Stimulated activated CD8-positive, alpha-beta memory T cell treated with anti-CD3 and anti-CD28 coated beads, Interleukin-15, amount 100 ng/mL, for 4 hours (primary cell): ENCODE data around the gene ARL6IP1.
"Not testable (repeated sequence)": the region's sequence is repeated elsewhere in the genome, so short reads cannot be mapped to it uniquely, and the experiment has no call there.

Experiments used
- DNase-seq, 2 donors: peaks; one replicate each; pipeline ENCODE4 v3.0.0-alpha.2; 2020; ENCODE audit warnings: low read depth in 2 of 2

The ARL6IP1 gene

DNA sequence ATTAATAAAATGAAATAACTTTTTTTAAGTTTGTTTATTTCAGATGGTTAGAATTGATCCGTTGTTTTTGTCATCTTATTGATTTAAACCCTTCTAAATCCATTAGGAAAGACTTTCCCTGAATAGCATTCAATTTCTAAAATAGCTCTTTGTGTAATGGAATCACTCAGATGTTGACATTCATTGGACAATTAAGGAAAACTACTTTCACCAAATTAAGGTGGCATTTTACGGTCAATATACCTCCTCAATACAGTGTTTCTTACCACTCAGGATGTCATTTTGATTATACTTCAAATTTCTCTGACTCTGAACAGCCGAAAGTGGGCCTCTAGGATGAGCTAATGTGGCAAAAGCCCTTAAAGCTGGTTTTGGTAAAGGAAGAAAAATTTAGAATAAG is 1.8 kb downstream of the ARL6IP1 start:
- DNase-seq: no peak

DNA sequence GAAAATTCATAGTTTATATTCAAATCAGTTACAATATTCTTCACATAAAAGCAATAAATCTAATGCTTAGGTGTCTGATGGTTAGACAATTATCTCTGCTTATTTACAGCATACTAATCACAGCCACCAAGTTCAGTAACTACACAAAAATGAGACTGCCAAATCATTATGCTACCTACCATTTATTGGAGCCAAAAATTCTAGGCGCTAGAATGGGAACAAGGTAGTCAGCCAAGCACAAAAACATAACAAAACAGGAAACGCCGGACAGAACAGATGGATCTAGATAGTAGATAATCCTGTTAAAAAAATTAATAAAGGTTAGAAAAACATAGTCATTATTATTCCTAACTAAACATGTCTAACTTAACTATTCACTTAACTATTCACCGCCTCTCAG is 3.6 kb downstream of the ARL6IP1 start:
- DNase-seq: no peak

DNA sequence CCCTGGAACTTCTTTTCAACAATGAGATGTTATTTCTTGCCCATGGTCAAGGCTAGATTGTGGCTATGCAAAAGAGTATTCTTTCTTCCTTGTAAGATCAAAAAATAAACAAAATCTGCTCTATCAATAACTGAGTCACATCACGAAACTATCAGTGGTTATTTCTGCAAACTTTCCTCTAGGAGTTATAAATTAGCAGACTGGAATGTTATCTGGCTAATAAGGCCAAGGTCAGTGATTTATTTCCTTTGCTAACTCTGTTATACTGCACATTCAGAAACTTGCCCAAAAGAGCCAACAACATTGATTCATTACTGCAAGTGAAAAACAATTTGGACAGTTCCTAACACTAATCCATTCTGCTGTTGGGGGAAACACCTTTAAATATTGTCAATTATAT is 5.0 kb downstream of the ARL6IP1 start:
- DNase-seq: no peak

- no peak for DNase-seq
These were observed 8.4 kb downstream of the ARL6IP1 start for GRCh38 chr16:18792836-18793433.

DNA sequence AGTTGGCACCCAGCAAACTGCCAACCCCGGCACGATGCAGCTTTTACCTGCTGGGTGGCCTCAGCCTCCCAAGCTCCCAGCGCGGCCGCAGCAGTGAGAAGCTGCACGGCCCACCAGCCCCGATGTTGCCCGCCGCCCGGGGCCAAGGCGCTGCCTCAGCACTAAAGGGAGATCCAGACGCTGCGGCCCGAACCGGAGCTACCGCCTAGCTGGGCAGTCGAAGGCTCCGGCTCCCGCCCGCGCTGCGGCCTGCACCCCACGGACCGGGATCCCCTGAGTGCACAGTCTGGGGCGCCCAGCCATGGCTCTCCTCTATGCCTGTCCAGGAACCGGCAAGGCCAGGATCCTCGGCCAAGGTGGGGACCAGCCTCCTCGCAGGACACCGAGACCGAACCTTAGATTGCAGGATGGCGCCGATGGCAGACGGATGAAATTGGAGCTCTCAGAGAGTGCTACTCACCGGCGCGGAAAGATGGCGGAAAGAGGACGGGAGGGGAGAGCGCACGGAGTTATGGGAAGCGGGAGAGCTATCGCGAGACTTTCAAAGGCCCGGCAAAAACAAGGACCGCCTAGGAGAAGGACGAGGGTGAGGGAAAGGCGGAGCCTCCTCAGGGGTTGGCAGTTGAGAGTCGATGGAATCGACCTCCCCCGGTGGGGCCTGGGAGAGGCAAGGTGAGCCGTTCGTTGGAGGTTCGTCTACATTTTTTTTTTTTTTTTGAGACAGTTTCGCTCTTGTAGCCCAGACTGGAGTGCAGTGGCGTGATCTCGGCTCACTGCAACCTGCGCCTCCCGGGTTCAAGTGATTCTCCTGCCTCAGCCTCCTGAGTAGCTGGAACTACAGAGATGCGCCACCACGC is 11.3 kb downstream of the ARL6IP1 start, which contains the start of gene RPS15A:
Gene RPS15A (minus strand): TSS at position 485 of the 857 bp plus-strand sequence. CDS start 1,221 bp downstream, outside the sequence.
- peak; percentile 79 to 91 for DNase-seq

DNA sequence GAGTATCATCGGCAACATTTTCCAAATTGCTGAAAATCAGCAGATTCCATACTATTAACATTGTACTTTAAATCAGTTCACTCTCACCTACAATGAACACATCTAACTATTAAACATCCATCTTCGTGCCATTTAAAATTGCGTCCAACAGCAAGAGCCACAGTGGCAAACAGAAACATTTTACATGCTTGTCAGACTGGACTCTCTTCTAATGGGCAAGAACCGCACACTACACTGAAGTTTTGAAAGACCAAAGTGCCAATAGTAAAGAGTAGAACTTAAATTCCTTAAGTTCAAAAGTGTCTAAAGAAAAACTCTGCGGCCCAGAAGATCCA is 11.9 kb downstream of the ARL6IP1 start:
- no peak for DNase-seq

DNA sequence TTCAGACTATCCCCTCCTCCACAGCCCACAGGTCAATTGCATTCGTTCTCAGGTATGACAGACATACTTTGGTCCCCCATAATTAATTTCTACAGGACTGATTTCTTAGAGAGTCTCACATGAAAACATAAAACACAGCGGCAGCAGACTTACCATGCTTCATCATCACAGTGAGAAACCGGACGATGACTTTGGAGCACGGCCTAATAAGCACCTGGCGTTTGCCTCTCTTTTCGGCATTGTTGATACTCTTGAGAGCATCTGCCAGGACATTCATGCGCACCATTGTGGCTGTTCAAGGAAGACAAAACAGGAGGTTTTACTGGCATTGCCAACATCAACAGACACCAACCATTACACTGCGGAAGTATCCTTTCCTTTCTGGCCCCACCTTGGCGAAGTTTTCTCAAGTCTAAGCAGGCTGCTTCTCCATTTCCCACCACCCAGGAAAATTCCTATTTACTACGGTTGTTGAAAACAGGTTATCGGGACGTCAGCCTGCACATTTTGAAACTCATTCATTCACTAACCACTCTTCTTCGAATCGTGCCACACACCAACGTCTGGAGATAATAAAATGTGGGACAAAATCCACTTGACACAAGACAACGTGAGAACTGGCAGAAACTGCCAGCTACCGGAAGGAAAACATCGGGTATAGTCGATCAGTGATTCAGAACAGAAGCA is 12.4 kb downstream of the ARL6IP1 start:
- DNase-seq: no peak

DNA sequence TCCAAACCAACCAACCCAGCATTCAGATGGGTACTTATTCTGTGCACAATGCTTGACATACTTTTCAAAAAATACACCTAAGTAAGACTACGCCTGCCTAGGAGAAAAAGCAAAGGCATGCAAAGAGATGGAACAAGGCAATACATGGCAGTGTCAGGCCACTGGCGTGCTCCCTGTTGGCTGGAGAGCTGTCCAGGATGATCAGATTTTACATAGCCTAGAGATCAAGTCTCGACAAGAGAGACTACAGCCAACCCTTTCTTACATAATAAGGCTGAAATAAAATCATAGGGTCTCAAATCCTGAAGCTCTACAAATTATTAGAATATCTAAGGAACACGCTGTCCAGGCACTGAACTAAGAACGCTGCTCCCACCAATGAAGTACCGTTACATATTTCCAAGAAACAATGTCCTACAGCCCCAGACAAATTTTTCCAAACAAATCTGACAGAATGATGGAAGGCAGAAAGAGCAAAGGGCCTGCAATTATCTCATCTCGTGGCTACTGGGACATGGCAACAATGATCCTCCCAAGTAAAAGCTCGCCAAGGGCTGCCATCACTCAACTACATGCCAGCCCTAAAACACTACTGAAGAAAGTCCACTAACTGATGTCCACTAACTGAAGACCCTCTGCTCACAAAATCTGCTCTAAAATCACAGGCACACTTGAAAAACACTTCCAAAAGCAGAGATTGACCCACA is 16.3 kb downstream of the ARL6IP1 start:
- DNase-seq: no peak

DNA sequence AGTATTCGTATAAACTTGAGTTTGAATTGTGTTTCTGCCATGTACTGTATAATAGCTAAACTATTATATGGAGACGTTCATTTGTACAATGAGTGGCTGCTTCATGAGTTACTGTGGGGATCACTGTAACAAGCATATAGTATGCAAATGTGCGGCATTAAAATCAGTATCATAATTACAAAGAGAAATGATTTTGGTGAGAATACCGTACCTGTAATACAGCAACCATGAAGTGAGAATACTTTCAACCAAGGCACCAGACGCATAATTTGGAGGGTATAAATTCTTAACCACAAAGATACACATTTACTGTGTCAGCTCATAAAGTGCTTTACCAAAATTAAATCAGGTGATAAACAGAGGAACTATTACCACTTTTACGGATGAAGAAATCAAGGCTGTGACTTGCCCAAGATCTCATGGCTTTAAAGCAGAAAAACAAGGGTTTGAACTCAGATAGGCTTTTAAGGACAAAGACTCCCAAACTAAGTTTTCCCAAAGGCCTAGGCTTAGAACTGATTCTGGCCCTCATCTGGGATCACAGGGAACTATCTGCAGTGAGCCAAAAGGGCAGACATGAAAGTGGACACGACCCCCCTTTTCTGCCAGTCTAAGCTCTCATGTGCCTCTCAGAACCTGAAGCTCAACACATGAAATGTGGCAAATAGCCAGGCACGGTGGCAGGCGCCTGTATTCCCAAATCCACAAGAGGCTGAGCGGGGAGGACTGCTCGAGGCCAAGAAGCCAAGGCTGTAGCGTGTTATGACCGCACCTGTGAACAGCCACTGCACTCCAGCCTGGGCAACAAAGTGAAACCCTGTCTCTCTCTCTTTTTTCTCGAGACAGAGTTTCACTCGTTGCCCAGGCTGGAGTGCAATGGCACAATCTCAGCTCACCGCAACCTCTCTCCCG is 17.7 kb downstream of the ARL6IP1 start:
- DNase-seq: no peak

DNA sequence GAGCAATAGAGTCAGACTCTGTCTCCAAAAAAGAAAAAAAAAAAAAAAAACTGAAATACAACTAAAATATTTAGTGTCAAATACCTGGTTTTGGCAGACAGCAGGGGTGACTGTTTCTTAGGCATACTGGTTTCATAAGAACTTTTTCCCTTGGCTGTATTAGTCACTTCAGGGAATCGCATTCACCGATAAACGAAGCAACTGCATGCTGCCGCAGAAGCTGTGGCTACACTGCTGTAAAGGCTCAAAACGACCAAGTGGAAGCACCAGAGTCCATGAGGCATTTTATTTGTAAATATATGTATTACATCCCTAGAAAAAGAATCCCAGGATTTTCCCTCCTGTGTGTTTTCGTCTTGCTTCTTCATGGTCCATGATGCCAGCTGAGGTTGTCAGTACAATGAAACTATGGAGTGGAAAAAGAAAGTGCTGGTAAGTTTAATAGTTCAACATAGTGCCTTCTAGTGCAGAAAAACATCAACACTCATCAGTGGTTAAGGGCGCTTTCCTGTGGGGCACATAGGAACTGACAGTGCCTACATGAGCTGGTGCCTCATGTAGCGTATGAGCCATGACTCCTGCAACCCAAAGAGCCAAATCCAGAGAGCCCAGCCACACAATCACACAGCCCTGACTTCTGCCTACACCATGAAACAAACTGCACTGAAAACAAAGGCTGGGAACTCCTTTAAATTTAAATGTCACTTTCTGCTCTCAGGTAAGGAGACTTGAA is 18.5 kb downstream of the ARL6IP1 start:
- DNase-seq: no peak

DNA sequence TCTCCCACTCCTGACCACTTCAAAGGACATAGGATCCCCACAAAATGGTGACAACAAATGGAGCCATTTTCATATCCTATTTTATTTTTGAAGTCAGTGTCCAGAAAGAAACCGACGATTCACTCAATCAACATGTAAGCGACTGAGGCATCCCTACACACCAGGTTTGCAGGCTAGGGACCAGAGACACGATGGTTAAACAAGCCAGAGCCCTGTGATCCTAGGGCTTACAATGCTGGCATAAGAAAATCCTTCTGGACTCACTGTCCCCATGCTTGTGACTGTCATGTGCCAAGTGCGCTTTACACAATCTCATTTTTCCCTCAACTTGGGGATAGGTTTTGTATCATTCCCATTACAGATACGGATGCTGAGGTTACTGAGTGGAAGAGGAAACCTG is 20.1 kb downstream of the ARL6IP1 start:
- not testable (repeated sequence) for DNase-seq

GRCh38 chr16:18780460-18781026 is 20.8 kb downstream of the ARL6IP1 start:
- not testable (repeated sequence) for DNase-seq

DNA sequence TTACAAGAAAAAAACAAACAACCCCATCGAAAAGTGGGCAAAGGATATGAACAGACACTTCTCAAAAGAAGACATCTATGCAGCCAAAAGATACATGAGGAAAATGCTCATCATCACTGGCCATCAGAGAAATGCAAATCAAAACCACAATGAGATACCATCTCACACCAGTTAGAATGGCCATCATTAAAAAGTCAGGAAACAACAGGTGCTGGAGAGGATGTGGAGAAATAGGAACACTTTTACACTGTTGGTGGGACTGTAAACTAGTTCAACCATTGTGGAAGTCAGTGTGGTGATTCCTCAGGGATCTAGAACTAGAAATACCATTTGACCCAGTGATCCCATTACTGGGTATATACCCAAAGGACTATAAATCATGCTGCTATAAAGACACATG is 23.7 kb downstream of the ARL6IP1 start:
- DNase-seq: not testable (repeated sequence)

DNA sequence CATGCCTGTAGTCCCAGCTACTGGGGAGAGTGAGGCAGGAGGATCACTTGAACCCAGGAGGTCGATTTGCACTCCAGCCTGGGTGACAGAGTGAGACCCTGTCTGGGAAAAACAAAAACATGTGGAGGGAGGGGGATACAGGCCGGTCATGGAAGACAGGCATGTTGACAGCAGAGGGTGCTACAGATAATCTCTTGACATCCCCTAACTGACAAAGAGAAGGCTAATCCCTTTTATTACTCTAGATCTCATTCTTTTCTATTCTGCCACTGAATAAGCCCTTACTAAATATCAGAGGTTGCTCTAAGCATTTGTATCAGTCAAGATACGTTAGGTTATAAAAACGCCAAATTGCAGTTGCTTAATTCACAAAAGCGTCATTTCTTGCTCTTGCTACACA is 25.0 kb downstream of the ARL6IP1 start:
- DNase-seq: not testable (repeated sequence)

DNA sequence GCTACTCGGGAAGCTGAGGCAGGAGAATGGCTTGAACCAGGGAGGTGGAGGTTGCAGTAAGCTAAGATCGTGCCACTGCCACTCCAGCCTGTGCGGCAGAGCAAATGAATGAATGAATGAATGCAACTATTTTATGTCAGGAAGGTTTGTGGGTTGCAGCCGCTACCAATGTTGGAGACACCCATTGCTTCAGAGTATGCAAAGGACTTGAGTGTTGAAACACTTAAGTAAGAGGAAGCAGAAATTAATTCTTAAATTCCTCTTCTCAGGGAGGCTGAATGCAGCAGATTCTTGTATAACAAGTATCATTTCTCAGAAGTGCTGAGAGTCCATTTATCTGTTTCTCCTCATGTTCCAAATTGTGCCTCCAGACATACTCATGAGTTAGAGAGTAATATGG is 26.7 kb downstream of the ARL6IP1 start:
- not testable (repeated sequence) for DNase-seq

- DNase-seq: not testable (repeated sequence)
These were observed 29.2 kb downstream of the ARL6IP1 start for GRCh38 chr16:18772171-18772570.

GRCh38 chr16:18770336-18770962 is 30.9 kb downstream of the ARL6IP1 start:
- DNase-seq: not testable (repeated sequence)

- DNase-seq: not testable (repeated sequence)
These were observed 34.1 kb downstream of the ARL6IP1 start for GRCh38 chr16:18767217-18767616.

- DNase-seq: not testable (repeated sequence)
These were observed 38.6 kb downstream of the ARL6IP1 start for GRCh38 chr16:18762713-18763112.
